Activated CD4-positive, alpha-beta T cell treated with anti-CD3 and anti-CD28 coated beads, Interleukin-2, amount 50 U/mL, for 4 hours (primary cell): Measurements from ENCODE around the gene PPAN.

Source experiments
- DNase-seq, 2 experiments: peaks; one replicate each; pipeline ENCODE4 v3.0.0-alpha.2; 2020

Gene PPAN

DNA sequence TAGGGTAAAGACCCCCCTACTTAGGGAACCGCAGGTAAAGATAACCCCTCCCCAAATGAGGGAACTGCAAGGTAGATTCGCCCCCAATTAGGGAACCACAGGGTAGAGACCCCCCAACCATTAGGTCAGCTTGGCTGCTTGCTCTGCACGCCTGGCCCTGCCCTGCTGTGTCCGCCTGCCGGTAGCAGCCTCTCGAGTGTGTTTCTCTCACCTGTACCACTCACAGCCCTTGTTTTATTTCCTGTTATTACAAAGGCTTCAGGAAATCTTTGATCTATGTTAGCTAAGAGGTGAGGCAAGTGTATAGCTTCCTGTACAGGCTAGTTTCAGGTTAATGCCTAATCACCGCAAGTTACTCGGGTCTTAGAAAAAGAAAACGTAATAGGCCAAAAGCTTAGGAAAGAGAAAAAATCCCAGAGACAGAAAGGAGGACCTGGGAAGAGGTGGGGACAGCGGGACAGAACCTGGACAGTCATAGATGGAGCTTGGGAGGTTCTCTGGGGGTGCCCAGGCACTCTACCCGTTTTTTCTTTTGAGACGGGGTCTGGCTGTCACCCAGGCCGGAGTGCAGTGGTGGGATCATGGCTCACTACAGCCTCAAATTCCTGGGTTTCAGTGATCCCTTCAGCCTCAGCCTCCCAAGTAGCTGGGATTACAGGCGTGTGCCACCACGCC, 36.7 kb downstream of the PPAN start:
- DNase-seq: peak; percentile 27

- DNase-seq: no peak
Measured at GRCh38 chr19:10143681-10144080, 37.5 kb downstream of the PPAN start.

- no peak for DNase-seq
Measured at GRCh38 chr19:10144361-10144760, 38.2 kb downstream of the PPAN start.

DNA sequence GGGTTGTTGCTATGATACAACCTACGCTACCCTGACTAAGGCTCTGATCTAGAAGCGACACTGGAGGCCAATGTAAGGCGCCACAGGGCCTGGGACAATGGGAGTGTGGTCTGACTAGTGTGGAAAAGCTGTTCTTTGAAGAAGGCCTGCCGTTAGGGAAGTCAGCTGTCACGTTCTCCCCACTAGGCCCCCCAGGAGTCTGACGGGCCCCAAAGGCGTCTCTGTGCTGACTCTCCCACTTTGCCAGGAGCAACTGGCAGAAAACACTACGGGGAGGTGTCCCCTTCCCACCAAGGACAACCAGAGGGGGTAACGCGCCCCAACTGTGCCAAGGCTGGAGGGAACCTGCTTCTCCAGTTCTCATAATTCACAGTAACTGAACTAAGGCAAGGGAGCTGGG, 38.9 kb downstream of the PPAN start:
- DNase-seq: no peak

DNA sequence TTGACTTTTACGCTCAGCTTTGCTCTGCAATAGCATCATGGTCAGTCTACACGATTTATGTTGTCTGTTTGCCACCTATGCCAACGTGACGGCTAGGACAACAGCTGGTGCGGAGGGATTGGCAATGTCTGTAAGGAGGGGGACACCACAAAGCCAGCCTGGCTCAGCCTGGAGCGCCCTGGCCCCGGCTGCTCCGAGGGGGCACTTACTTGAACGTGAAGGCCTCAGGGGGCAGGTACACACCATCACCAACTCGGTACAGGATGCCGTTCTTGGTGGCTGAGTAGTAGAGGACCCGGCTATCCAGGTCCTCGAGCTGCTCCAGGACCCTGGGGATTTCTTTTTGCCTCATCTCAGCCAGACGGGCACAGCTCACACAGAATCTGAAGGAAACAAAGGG, 40.0 kb downstream of the PPAN start:
- DNase-seq: no peak

- no peak for DNase-seq
Measured at GRCh38 chr19:10149427-10149826, 43.3 kb downstream of the PPAN start.

- no peak for DNase-seq
Measured at GRCh38 chr19:10151521-10151920, 45.4 kb downstream of the PPAN start.

DNA sequence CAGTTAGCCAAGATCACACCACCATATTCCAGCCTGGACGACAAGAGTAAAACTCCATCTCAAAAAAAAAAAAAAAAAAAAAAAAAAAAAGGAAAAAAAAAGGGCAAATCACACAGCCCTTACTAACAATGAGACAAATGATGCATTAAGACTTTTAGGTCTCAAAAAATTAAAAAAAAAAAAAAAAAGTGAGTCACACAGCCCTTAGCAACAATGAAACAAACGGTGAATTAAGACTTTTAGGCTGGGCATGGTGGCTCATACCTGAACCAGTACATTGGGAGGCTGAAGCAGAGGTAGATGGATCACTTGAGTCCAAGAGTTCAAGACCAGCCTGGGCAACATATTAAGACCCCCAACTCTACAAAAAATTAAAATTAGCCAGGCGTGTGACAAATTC, 45.9 kb downstream of the PPAN start:
- DNase-seq: no peak

- DNase-seq: no peak
Measured at GRCh38 chr19:10155839-10156238, 49.7 kb downstream of the PPAN start.

GRCh38 chr19:10158071-10158470, 51.9 kb downstream of the PPAN start:
- no peak for DNase-seq

GRCh38 chr19:10158485-10158884, 52.3 kb downstream of the PPAN start:
- no peak for DNase-seq

DNA sequence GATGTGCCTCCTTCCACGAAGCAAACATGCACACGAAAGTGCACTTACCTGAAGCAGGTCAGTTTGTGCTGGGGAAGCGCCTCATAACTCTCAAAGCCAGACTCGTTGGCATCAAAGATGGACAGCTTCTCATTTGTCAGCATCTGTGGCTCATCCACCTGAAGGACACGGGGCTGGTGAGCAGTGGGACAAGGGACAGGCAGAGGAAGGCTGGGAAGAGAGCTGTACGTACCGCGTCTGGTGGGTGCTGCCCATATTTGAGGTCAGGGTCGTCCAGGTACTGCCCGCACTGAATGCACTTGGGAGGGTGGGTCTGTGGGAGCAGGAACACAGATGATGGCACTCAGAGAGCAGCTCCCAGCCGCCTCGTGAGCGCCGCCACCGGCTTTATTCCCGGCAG, 53.4 kb downstream of the PPAN start:
- no peak for DNase-seq
